A549 treated with CORT108297 at 1 μM for 4 hours (cell line): Measurements from ENCODE around the gene ORAI1. TPM values are rescaled to one million over a fixed set of nuclear protein-coding genes. Genes with fewer than 3 reads are reported as not detected.

ENCODE experiments used
- total RNA-seq: library from RNA; stranded (reverse); fragments of 200-300 nt; extraction: Qiagen RNA extraction; gene quantifications from 5 replicates; pipeline ENCODE4 v1.2.3, GENCODE V29; 2022

Gene ORAI1
- 23.6 to 44.2 TPM (median 42.9 TPM) in 5 replicates for total RNA-seq

GRCh38 chr12:121626087-121626852 lies at the start of gene ORAI1:
Gene ORAI1, plus strand, starts transcription at chr12:121626530.

GRCh38 chr12:121580959-121581685 lies 45.2 kb upstream of the ORAI1 start, which contains the start of gene KDM2B:
Gene KDM2B, minus strand, starts transcription at chr12:121581023. Its CDS starts 112 bp downstream, at chr12:121580911.

GRCh38 chr12:121669521-121669900 lies 43.2 kb downstream of the ORAI1 start, which contains the start of gene MORN3:
Gene MORN3, minus strand, starts transcription at chr12:121669654. Its CDS starts 171 bp downstream, at chr12:121669483.

Other genes with a start within 250 kb of the ORAI1 start
- gene RNF34, start 226.4 kb upstream of the ORAI1 start, total RNA-seq: 36.0 to 42.1 TPM (median 37.3 TPM) in 5 replicates
- 18.1 to 24.3 TPM (median 22.8 TPM) in 5 replicates for gene KDM2B, start 45.5 kb upstream of the ORAI1 start, total RNA-seq
- 0.12 to 0.51 TPM (median 0.23 TPM) in 5 replicates for gene MORN3, start 43.1 kb downstream of the ORAI1 start, total RNA-seq
- 7.8 to 14.5 TPM (median 13.1 TPM) in 5 replicates for gene TMEM120B, start 86.2 kb downstream of the ORAI1 start, total RNA-seq
- gene RHOF, start 167.2 kb downstream of the ORAI1 start, total RNA-seq: 131 to 171 TPM (median 161 TPM) in 5 replicates
- 10.1 to 15.2 TPM (median 13.6 TPM) in 5 replicates for gene SETD1B, start 177.5 kb downstream of the ORAI1 start, total RNA-seq
- 0.72 to 1.8 TPM (median 1.6 TPM) in 5 replicates for gene HPD, start 232.3 kb downstream of the ORAI1 start, total RNA-seq